ENCODE measurements around the gene DMAP1. TPM values are rescaled to one million over a fixed set of nuclear protein-coding genes. Genes with fewer than 3 reads are reported as not detected.

The DMAP1 gene
- total and polyA plus RNA-seq, 9 of the 15 experiments (the other 6 are each of a cell fraction or from before 2014, with no cell fraction given) = 1.5 to 51.2 (median 30.3) TPM

DNA sequence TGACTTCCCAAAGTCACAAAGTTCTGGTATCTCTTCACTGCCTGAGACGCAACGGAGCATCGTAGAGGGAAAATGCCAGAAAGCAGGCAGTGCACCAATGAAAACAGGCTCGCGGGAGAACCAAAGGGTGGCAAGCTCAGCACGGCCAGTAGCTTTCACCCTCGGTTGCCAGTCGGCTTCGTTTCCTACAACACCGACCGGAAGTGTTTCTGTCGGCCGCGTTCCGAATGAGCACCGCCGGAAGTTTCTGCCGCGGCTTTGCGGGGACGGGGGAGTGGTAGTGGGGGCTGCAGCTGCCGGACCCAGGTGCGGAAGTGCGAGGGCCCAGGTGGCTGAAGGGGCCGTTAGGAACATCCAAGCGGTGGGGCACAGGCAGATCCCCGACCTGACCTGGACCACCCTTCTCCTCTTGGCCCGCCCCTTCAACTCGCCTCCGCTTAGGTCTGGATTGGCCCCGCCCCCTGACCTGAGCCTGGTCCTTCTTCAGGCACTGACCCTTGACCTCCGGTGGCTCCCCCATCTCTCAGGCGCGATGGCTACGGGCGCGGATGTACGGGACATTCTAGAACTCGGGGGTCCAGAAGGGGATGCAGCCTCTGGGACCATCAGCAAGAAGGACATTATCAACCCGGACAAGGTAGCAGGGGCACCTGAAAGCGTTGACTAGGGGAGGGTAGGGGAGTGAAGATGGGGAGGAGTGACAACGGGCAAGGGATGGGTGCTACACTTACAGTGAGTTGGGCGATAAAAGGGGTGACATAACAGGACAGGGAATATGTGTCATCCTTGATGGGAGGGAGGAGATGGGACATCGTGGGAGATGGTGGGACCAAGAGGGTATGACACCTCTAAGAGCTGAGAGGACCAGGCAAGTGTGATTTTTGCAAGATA, at the start of gene DMAP1 (continued):
- TF ChIP-seq, protein P1, sequence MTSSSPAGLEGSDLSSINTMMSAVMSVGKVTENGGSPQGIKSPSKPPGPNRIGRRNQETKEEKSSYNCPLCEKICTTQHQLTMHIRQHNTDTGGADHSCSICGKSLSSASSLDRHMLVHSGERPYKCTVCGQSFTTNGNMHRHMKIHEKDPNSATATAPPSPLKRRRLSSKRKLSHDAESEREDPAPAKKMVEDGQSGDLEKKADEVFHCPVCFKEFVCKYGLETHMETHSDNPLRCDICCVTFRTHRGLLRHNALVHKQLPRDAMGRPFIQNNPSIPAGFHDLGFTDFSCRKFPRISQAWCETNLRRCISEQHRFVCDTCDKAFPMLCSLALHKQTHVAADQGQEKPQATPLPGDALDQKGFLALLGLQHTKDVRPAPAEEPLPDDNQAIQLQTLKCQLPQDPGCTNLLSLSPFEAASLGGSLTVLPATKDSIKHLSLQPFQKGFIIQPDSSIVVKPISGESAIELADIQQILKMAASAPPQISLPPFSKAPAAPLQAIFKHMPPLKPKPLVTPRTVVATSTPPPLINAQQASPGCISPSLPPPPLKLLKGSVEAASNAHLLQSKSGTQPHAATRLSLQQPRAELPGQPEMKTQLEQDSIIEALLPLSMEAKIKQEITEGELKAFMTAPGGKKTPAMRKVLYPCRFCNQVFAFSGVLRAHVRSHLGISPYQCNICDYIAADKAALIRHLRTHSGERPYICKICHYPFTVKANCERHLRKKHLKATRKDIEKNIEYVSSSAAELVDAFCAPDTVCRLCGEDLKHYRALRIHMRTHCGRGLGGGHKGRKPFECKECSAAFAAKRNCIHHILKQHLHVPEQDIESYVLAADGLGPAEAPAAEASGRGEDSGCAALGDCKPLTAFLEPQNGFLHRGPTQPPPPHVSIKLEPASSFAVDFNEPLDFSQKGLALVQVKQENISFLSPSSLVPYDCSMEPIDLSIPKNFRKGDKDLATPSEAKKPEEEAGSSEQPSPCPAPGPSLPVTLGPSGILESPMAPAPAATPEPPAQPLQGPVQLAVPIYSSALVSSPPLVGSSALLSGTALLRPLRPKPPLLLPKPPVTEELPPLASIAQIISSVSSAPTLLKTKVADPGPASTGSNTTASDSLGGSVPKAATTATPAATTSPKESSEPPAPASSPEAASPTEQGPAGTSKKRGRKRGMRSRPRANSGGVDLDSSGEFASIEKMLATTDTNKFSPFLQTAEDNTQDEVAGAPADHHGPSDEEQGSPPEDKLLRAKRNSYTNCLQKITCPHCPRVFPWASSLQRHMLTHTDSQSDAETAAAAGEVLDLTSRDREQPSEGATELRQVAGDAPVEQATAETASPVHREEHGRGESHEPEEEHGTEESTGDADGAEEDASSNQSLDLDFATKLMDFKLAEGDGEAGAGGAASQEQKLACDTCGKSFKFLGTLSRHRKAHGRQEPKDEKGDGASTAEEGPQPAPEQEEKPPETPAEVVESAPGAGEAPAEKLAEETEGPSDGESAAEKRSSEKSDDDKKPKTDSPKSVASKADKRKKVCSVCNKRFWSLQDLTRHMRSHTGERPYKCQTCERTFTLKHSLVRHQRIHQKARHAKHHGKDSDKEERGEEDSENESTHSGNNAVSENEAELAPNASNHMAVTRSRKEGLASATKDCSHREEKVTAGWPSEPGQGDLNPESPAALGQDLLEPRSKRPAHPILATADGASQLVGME (CRISPR knock-in tag; IDR thresholded peaks at IDR 0.05) = peak; percentile 93
- peak; percentile 85 for TF ChIP-seq CREM (IDR thresholded peaks at IDR 0.05; ENCODE audit: low read depth)
- peak; percentile 52; the same call in 1 of the 2 replicates for TF ChIP-seq ZNF239 (CRISPR knock-in tag; IDR thresholded peaks at IDR 0.05)
- TF ChIP-seq, protein P2, sequence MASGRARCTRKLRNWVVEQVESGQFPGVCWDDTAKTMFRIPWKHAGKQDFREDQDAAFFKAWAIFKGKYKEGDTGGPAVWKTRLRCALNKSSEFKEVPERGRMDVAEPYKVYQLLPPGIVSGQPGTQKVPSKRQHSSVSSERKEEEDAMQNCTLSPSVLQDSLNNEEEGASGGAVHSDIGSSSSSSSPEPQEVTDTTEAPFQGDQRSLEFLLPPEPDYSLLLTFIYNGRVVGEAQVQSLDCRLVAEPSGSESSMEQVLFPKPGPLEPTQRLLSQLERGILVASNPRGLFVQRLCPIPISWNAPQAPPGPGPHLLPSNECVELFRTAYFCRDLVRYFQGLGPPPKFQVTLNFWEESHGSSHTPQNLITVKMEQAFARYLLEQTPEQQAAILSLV (tag; IDR thresholded peaks at IDR 0.05) = no peak
- no peak for TF ChIP-seq PPARD (CRISPR knock-in tag; IDR thresholded peaks at IDR 0.05)
- TF ChIP-seq, protein P3, sequence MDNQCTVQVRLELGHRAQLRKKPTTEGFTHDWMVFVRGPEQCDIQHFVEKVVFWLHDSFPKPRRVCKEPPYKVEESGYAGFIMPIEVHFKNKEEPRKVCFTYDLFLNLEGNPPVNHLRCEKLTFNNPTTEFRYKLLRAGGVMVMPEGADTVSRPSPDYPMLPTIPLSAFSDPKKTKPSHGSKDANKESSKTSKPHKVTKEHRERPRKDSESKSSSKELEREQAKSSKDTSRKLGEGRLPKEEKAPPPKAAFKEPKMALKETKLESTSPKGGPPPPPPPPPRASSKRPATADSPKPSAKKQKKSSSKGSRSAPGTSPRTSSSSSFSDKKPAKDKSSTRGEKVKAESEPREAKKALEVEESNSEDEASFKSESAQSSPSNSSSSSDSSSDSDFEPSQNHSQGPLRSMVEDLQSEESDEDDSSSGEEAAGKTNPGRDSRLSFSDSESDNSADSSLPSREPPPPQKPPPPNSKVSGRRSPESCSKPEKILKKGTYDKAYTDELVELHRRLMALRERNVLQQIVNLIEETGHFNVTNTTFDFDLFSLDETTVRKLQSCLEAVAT (IDR thresholded peaks at IDR 0.05) = peak in 1 of 2 experiments; percentile 34; a peak in 1 of 4 replicates
- TF ChIP-seq NRF1 (conservative IDR thresholded peaks at IDR 0.05 in 1 of 2, IDR thresholded peaks at IDR 0.05 in 1 of 2) = 0 out of 4 replicates have a peak, but pooled peaks of 1 of the 2 experiments have one; percentile 11
- peak; percentile 37 for TF ChIP-seq POLR2B (IDR thresholded peaks at IDR 0.05; ENCODE audit: low read depth, partially characterized antibody)
- TF ChIP-seq, protein P4, sequence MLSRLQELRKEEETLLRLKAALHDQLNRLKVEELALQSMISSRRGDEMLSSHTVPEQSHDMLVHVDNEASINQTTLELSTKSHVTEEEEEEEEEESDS (CRISPR knock-in tag; IDR thresholded peaks at IDR 0.05) = no peak
- no peak for TF ChIP-seq HOXB6 (CRISPR knock-in tag; IDR thresholded peaks at IDR 0.05; ENCODE audit: borderline replicate concordance)

Measured in K562 (cell line).